Measurements from ENCODE around the gene UBA52.

DNA sequence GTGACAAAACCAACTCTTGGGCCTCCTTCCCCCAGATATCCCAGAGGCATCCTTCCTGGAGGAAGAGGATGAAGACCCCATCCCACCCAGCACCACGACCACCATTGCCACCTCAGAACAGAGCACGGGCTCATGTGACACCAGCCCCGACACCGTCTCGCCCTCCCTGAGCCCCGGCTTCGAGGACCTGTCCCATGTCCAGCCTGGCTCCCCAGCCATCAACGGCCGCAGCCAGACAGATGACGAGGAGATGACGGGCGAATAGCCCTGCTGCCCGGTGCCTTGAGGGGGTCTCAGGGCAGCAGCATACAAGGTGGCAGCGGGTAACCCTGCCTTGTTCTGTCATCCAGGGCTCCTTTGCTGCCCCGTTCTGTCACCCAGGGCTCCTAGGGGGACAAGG is 3.3 kb upstream of the UBA52 start:
- TF ChIP-seq, protein P1, sequence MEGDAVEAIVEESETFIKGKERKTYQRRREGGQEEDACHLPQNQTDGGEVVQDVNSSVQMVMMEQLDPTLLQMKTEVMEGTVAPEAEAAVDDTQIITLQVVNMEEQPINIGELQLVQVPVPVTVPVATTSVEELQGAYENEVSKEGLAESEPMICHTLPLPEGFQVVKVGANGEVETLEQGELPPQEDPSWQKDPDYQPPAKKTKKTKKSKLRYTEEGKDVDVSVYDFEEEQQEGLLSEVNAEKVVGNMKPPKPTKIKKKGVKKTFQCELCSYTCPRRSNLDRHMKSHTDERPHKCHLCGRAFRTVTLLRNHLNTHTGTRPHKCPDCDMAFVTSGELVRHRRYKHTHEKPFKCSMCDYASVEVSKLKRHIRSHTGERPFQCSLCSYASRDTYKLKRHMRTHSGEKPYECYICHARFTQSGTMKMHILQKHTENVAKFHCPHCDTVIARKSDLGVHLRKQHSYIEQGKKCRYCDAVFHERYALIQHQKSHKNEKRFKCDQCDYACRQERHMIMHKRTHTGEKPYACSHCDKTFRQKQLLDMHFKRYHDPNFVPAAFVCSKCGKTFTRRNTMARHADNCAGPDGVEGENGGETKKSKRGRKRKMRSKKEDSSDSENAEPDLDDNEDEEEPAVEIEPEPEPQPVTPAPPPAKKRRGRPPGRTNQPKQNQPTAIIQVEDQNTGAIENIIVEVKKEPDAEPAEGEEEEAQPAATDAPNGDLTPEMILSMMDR (IDR thresholded peaks at IDR 0.05) = no peak
- TF ChIP-seq POLR2AphosphoS5 (IDR thresholded peaks at IDR 0.05) = no peak

All from gastroesophageal sphincter (tissue), 3 donors.